Measurements from ENCODE around the gene ACTR5. TPM values are rescaled to one million over a fixed set of nuclear protein-coding genes. Genes with fewer than 3 reads are reported as not detected.
A peak's percentile ranks its signal among the peaks of the same experiment; 100 is the strongest.

ACTR5 gene
- total RNA-seq, 2 experiments from 2014 or later = 12.3 to 21.1 TPM

DNA sequence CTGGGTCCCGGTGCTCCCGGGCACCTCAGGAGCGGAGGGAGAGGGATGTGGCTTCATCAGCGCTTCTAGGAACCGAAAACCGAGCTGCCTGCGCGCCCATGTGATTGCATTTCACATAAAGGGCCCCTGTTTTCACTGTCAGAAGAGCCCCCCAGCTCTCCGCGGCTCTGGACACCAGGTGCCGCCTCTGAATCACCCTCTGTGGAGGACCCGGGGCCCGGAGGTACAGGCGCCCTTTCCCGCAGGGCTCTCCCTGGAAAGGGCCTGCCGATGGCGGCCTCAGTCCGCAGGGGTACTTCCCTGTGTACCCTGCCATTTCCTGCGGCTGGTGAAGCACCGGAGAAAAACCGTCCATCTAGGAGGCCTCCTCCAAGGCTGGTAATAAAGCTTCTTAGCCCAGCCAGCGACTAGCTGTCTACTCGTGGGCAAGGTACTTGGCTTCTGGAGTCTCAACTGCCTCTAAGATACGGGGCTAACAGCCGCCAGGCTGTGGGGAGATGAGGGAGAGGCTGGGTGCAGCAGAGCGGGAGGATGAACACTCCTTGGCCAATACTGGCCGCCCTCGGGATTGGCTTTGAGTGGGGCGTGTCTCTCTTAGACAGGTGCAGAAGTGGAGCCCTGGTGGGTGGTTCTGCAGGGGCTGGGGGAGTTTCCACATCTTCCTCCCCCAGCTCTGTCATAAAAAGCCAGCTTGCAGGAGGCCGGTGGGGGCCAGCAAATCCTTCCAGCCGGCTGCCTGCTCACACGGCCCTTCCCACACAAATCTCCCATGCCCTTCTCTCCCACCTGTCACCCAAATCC, 58.8 kb downstream of the ACTR5 start:
- no peaks in the 10 kb centered on the region for H3K9me2 ChIP-seq (ENCODE audit: insufficient read depth, low read length)

GRCh38 chr20:38809942-38810341, 61.7 kb downstream of the ACTR5 start:
- H2AFZ ChIP-seq (ENCODE audit: low read length) = no peak overlapping the region
- H3K9me2 ChIP-seq (ENCODE audit: insufficient read depth, low read length) = no peaks in the 10 kb centered on the region
- ChIA-PET POLR2A (interaction anchor here (1.0 to 4.9 kb wide), 6 partner anchors 24 to 83 kb away, joined by 3 to 39 read pairs (median 3); no protein-coding TSS in a partner anchor), CTCF (ENCODE audit: unreplicated experiment) (interaction anchor here (1.0 kb wide), 2 partner anchors 19 to 33 kb away, joined by 3 read pairs; no protein-coding TSS in a partner anchor)
- H3K4me1 ChIP-seq (ENCODE audit: insufficient read depth, low read length, poor library complexity, severe bottlenecking) = peaks cover 76% of the 10 kb centered on the region
- BruUV-seq (replicated peaks) = no TSS peak
- peak overlapping the region; percentile 31 for H3K27ac ChIP-seq (ENCODE audit: low read depth, low read length, poor library complexity, severe bottlenecking)
- H3K4me3 ChIP-seq (ENCODE audit: low read depth, low read length, poor library complexity, severe bottlenecking) = no peak overlapping the region
- peak overlapping the region; percentile 98 for H3K4me2 ChIP-seq (ENCODE audit: low read length)
- no peaks in the 10 kb centered on the region for H3K9me3 ChIP-seq (ENCODE audit: low read length)
- peaks cover 88% of the 10 kb centered on the region for H3K79me2 ChIP-seq (ENCODE audit: insufficient read depth, low read depth, low read length)
- no peak for DNase-seq (ENCODE audit: low spot score)
- TF ChIP-seq EZH2phosphoT487 (IDR thresholded peaks at IDR 0.05; ENCODE audit: borderline replicate concordance, low read depth, low read length) = no peak
- TF ChIP-seq, protein P1, sequence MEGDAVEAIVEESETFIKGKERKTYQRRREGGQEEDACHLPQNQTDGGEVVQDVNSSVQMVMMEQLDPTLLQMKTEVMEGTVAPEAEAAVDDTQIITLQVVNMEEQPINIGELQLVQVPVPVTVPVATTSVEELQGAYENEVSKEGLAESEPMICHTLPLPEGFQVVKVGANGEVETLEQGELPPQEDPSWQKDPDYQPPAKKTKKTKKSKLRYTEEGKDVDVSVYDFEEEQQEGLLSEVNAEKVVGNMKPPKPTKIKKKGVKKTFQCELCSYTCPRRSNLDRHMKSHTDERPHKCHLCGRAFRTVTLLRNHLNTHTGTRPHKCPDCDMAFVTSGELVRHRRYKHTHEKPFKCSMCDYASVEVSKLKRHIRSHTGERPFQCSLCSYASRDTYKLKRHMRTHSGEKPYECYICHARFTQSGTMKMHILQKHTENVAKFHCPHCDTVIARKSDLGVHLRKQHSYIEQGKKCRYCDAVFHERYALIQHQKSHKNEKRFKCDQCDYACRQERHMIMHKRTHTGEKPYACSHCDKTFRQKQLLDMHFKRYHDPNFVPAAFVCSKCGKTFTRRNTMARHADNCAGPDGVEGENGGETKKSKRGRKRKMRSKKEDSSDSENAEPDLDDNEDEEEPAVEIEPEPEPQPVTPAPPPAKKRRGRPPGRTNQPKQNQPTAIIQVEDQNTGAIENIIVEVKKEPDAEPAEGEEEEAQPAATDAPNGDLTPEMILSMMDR (conservative IDR thresholded peaks at IDR 0.05; ENCODE audit: low read length) = no peak
- intact Hi-C loops (cut with micrococcal nuclease; ENCODE audit: unreplicated experiment) = loop anchor here (1.0 to 10.0 kb wide), 3 partner anchors 32 to 235 kb away; partner anchors contain the start of gene DHX35
- peaks cover 26% of the 10 kb centered on the region; the same call in 1 of the 2 replicates for H4K20me1 ChIP-seq (ENCODE audit: insufficient read depth, low read length)
- peaks cover 55% of the 10 kb centered on the region for H3K36me3 ChIP-seq (ENCODE audit: insufficient read depth, low read length)

More for the DNA sequence above, 58.8 kb downstream of the ACTR5 start:
- peaks cover 66% of the 10 kb centered on the region for H3K4me1 ChIP-seq (ENCODE audit: insufficient read depth, low read length, poor library complexity, severe bottlenecking)
- peak overlapping the region; percentile 98 for H3K4me2 ChIP-seq (ENCODE audit: low read length)
- POLR2A ChIA-PET = interaction anchor here (0.6 to 4.9 kb wide), 13 partner anchors 27 to 1462 kb away, joined by 3 to 39 read pairs (median 5); no protein-coding TSS in a partner anchor
- peak; percentile 54 for DNase-seq (ENCODE audit: low spot score)
- TF ChIP-seq, protein P1 (conservative IDR thresholded peaks at IDR 0.05; ENCODE audit: low read length) = no peak
- TF ChIP-seq EZH2phosphoT487 (IDR thresholded peaks at IDR 0.05; ENCODE audit: borderline replicate concordance, low read depth, low read length) = no peak
- peaks cover 63% of the 10 kb centered on the region for H3K79me2 ChIP-seq (ENCODE audit: insufficient read depth, low read depth, low read length)
- CTCF ChIA-PET (ENCODE audit: unreplicated experiment) = interaction anchor here (0.8 to 1.4 kb wide), 4 partner anchors 32 to 76 kb away, joined by 3 to 4 read pairs (median 3); no protein-coding TSS in a partner anchor
- H4K20me1 ChIP-seq (ENCODE audit: insufficient read depth, low read length) = peaks cover 22% of the 10 kb centered on the region; the same call in 1 of the 2 replicates
- H3K9me3 ChIP-seq (ENCODE audit: low read length) = no peaks in the 10 kb centered on the region
- peak overlapping the region; percentile 98 for H3K4me3 ChIP-seq (ENCODE audit: low read depth, low read length, poor library complexity, severe bottlenecking)
- peaks cover 39% of the 10 kb centered on the region for H3K36me3 ChIP-seq (ENCODE audit: insufficient read depth, low read length)
- intact Hi-C loops (cut with micrococcal nuclease; ENCODE audit: unreplicated experiment) = loop anchor here (1.0 to 10.0 kb wide), 4 partner anchors 68 to 238 kb away; partner anchors contain the start of gene DHX35
- no peak overlapping the region for H2AFZ ChIP-seq (ENCODE audit: low read length)
- BruUV-seq (replicated peaks) = no TSS peak
- peak overlapping the region; percentile 79 for H3K27ac ChIP-seq (ENCODE audit: low read depth, low read length, poor library complexity, severe bottlenecking)

Data from OCI-LY7 (cell line).